Activated CD8-positive, alpha-beta memory T cell treated with anti-CD3 and anti-CD28 coated beads for 1 hour (primary cell): Measurements from ENCODE around the gene AQP6.

Experiments
- DNase-seq, 2 donors: peaks; one replicate each; pipeline ENCODE4 v3.0.0-alpha.2; 2020; ENCODE audit warnings: low read depth in 1 of 2; ENCODE audit errors: extremely low read depth in 1 of 2

Gene AQP6

DNA sequence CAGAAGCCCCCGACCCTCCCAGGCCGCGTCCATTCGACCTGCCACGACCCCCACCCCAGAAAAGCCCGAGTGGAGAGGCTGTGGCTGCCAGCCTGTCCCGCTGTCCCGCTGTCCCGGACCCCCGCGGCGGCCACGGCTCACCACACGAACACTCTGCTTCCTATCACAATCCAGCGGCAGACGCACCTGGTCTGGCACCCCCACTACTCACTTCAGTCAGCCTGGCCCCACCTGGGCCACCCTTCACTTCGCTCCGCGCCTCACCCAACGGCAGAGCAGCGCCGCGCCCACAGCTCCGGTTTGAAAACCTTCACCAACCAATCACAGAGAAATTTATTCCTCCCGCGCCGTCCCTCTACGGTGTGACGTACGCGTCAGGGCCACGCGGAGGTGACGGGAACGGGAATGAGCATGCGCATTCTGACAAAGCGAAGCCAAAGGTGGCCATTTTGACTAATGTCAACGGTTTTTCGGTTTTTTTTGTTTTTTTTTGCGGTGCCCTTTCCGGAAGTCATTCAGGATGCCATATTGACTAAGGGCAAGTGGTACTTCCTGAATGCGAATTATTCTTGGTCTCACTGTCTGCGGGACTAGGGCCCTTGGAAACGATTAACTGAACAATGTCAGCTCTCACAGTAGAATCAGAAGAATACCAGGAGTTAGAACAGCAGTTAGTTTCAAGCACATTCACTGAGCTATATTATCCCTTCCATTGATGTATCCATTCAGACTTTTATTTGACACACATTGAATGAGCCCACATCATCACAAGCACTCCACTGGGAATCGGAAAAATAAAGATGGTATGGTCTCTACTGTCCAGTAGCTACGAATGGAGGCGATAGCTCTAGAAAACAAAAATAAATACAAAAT, 52.7 kb downstream of the AQP6 start, which contains the start of gene RACGAP1:
Gene RACGAP1, minus strand, starts transcription at position 308 of the 873 bp plus-strand sequence. CDS start 8,779 bp downstream, outside the sequence.
- DNase-seq: peak; percentile 84 to 94

DNA sequence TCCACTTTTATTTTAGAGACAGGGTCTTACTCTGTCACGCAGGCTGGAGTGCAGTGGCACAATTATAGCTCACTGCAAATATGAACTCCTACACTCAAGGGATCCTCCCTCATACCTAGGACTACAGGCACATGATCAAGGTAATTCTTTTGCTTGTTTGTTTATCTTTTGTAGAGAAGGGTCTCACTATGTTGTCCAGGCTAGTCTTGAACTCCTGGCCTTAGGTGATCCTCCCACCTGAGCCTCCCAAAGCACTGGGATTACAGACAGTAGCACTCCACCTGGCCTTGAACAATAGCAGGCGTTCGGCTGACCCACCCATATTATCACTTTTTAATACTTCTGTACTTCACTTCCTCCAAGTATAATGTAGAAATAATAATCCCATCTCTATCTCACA, 53.9 kb downstream of the AQP6 start:
- DNase-seq: no peak
